H1 (cell line): ENCODE measurements around the gene ZFP36L1. TPM values are rescaled to one million over a fixed set of nuclear protein-coding genes. Genes with fewer than 3 reads are reported as not detected.

Experiments
- BACH1 ChIP-seq: IDR thresholded peaks from 2 replicates; pipeline ENCODE4 v1.6.1; 2012; ENCODE audit warnings: low read length, improper control_type of control experiment
- CHD7 ChIP-seq: fragments of 300-600 bp; sonication (generic); IDR thresholded peaks from 2 replicates; pipeline ENCODE4 v1.7.1; 2012; ENCODE audit warnings: low read length, moderate library complexity, mild to moderate bottlenecking, inconsistent platforms; ENCODE audit not compliant: insufficient replicate concordance
- GABPA ChIP-seq: IDR thresholded peaks from 2 replicates; pipeline ENCODE4 v1.6.1; 2011; ENCODE audit warnings: mild to moderate bottlenecking, low read length, moderate library complexity, borderline replicate concordance; ENCODE audit not compliant: insufficient read depth
- KDM1A ChIP-seq: fragments of 200-600, 300-600 bp; sonication (generic); IDR thresholded peaks from 2 replicates; pipeline ENCODE4 v1.7.1; 2016; ENCODE audit warnings: mild to moderate bottlenecking, low read length, borderline replicate concordance
- SAP30 ChIP-seq: fragments of 300-600 bp; sonication (generic); IDR thresholded peaks from 2 replicates; pipeline ENCODE4 v1.7.1; 2012; ENCODE audit warnings: low read length, moderate library complexity, mild to moderate bottlenecking, inconsistent platforms; ENCODE audit not compliant: insufficient read depth, insufficient replicate concordance
- SP1 ChIP-seq: IDR thresholded peaks from 2 replicates; pipeline ENCODE4 v1.6.1; 2011; ENCODE audit warnings: low read depth, low read length
- SUZ12 ChIP-seq: fragments of 200-600 bp; sonication (generic); IDR thresholded peaks from 2 replicates; pipeline ENCODE4 v1.6.1; 2012; ENCODE audit warnings: mild to moderate bottlenecking, inconsistent platforms, low read length, moderate library complexity, mixed read lengths
- TBP ChIP-seq: IDR thresholded peaks from 2 replicates; pipeline ENCODE4 v1.6.1; 2011; ENCODE audit warnings: low read depth, low read length, improper control_type of control experiment
- polyA plus RNA-seq, 7 experiments: library from polyadenylated mRNA; depleted of rRNA in 3 of 7; stranded (reverse) in 5 of 7; unstranded in 2 of 7; fragments of >200 nt in 5 of 7; fragments of 200-250 nt in 2 of 7; gene quantifications; 1 replicate in 5 of 7; 2 replicates in 1 of 7; 4 replicates in 1 of 7; pipeline versions ENCODE4 v1.2.1 to v1.2.3, GENCODE V29; 2011 to 2013; ENCODE audit warnings: missing spikeins in 2 of 7, mixed read lengths in 2 of 7
- total RNA-seq: library from RNA; stranded (reverse); fragmentation: NEBNext Ultra II Directional; extraction: Animal tissue kit (Norgen Biotek cat#: 25700); gene quantifications from 2 replicates; pipeline ENCODE4 v1.2.1, GENCODE V29; 2021

Gene ZFP36L1
- total and polyA plus RNA-seq, 2 of the 8 experiments (the other 6 are each of a cell fraction or from before 2014, with no cell fraction given), result 80.4 to 132 TPM

- TF ChIP-seq SAP30 (no peak), TBP (no peak), GABPA (no peak), CHD7 (no peak), KDM1A (no peak), SUZ12 (no peak), BACH1 (no peak), SP1 (no peak)
Observed at GRCh38 chr14:68759017-68759560, 33.8 kb downstream of the ZFP36L1 start (continued).
